Calu3 (cell line): ENCODE measurements around the gene SLC10A6. TPM values are rescaled to one million over a fixed set of nuclear protein-coding genes. Genes with fewer than 3 reads are reported as not detected.
A peak's percentile ranks its signal among the peaks of the same experiment; 100 is the strongest.

ENCODE experiments used
- Bru-seq: library from RNA; stranded (reverse); fragments of 400-500 nt; gene quantifications from one replicate; lab custom pipeline; 2021; lab: Mats Ljungman, UMichigan
- BruChase-seq, 2 experiments: library from RNA; stranded (reverse); fragments of 400-500 nt; gene quantifications; one replicate each; lab custom pipeline; 2021; lab: Mats Ljungman, UMichigan
- BruUV-seq: library from RNA; stranded (reverse); fragments of 400-500 nt; replicated peaks from 2 replicates; lab custom pipeline; 2021; lab: Mats Ljungman, UMichigan
- CTCF ChIA-PET: fragments of 300-600 bp; sonication (Branson Sonifier 250); formaldehyde crosslinking; loops from one replicate; lab custom pipeline; 2022; ENCODE audit warnings: antibody characterized with exemption; lab: Charles Lee
- DNase-seq: peaks from one replicate; pipeline ENCODE4 v3.0.0; 2022
- H3K27ac Mint-ChIP-seq: one replicate; pipeline ENCODE4 v1.8.0; 2022; ENCODE audit warnings: mixed read lengths; ENCODE audit not compliant: unreplicated experiment
- H3K27me3 Mint-ChIP-seq: one replicate; pipeline ENCODE4 v1.8.0; 2022; ENCODE audit warnings: mixed read lengths; ENCODE audit not compliant: unreplicated experiment
- H3K36me3 Mint-ChIP-seq: one replicate; pipeline ENCODE4 v1.8.0; 2022; ENCODE audit warnings: mild to moderate bottlenecking, moderate library complexity, mixed read lengths; ENCODE audit not compliant: insufficient read depth, unreplicated experiment
- H3K4me1 Mint-ChIP-seq: one replicate; pipeline ENCODE4 v1.8.0; 2022; ENCODE audit warnings: mild to moderate bottlenecking, low read depth, mixed read lengths; ENCODE audit not compliant: unreplicated experiment
- H3K4me3 Mint-ChIP-seq: one replicate; pipeline ENCODE4 v1.8.0; 2022; ENCODE audit warnings: mild to moderate bottlenecking, low read depth, moderate library complexity, mixed read lengths; ENCODE audit not compliant: unreplicated experiment
- H3K9me3 Mint-ChIP-seq: one replicate; pipeline ENCODE4 v1.8.0; 2022; ENCODE audit warnings: low read depth, mixed read lengths; ENCODE audit not compliant: unreplicated experiment
- CTCF ChIP-seq: fragments of 200-600 bp; IDR thresholded peaks from one replicate; pipeline ENCODE4 v1.8.0; 2022; ENCODE audit warnings: antibody characterized with exemption; ENCODE audit not compliant: unreplicated experiment
- intact Hi-C: fragments of 100-400 bp; cut with micrococcal nuclease; formaldehyde crosslinking; loops from one replicate; pipeline ENCODE4 v1.10.0; 2022; ENCODE audit not compliant: unreplicated experiment
- long read RNA-seq: library from polyadenylated mRNA; stranded (forward); transcript quantifications from one replicate; pipeline ENCODE4 v2.0.0, GENCODE V29; 2022
- total RNA-seq: library from RNA; stranded (reverse); gene quantifications from 2 replicates; pipeline ENCODE4 v1.2.3, GENCODE V29; 2022

Gene SLC10A6
- not detected in 2 replicates for total RNA-seq
- percentile 15 among the genes with signal in this experiment for Bru-seq, nascent RNA
- percentile 15 among the genes with signal in this experiment for BruChase-seq, experiment 1, labeled RNA remaining after a 6-hour chase
- BruChase-seq, experiment 2, labeled RNA remaining after a 2-hour chase, result percentile 12 among the genes with signal in this experiment
- long read RNA-seq, result 0 reads

- BruUV-seq, result no TSS peak
Observed at GRCh38 chr4:86848732-86849619, at the start of gene SLC10A6. TSS of gene SLC10A6 (minus strand) at chr4:86849384. CDS start at chr4:86849115, 269 bp downstream.

GRCh38 chr4:86898562-86898961 lies 49.4 kb upstream of the SLC10A6 start:
- no peak for TF ChIP-seq CTCF
- H3K9me3 Mint-ChIP-seq, result peaks cover 2% of the 10 kb centered on the region
- H3K4me3 Mint-ChIP-seq, result no peak overlapping the region
- H3K36me3 Mint-ChIP-seq, result no peaks in the 10 kb centered on the region
- H3K27ac Mint-ChIP-seq, result no peak overlapping the region
- DNase-seq, result no peak
- CTCF ChIA-PET, result no interaction called here
- no peaks in the 10 kb centered on the region for H3K27me3 Mint-ChIP-seq
- intact Hi-C loops, result loop anchor here (5.0 to 10.0 kb wide), 4 partner anchors 64 to 339 kb away; no protein-coding TSS in a partner anchor
- no peaks in the 10 kb centered on the region for H3K4me1 Mint-ChIP-seq
- BruUV-seq, result no TSS peak

More at GRCh38 chr4:86848732-86849619, at the start of gene SLC10A6:
- Mint-ChIP-seq H3K36me3 (no peaks in the 10 kb centered on the region), H3K27me3 (no peaks in the 10 kb centered on the region), H3K4me3 (no peak within 1 kb of the TSS), H3K27ac (no peak within 1 kb of the TSS), H3K9me3 (no peaks in the 10 kb centered on the region), H3K4me1 (peaks cover 9% of the 10 kb centered on the region)
- no peak for DNase-seq
- CTCF ChIA-PET, result interaction anchor here (0.6 kb wide), 1 partner anchor 172 kb away, joined by 5 read pairs; no protein-coding TSS in a partner anchor
- TF ChIP-seq CTCF, result no peak
- intact Hi-C loops, result no loop called here

- Mint-ChIP-seq H3K36me3 (peaks cover 11% of the 10 kb centered on the region), H3K27ac (no peak overlapping the region), H3K4me1 (no peaks in the 10 kb centered on the region), H3K4me3 (no peak overlapping the region), H3K27me3 (no peaks in the 10 kb centered on the region), H3K9me3 (peaks cover under 1% of the 10 kb centered on the region)
- CTCF ChIA-PET, result no interaction called here
- TF ChIP-seq CTCF, result no peak
- BruUV-seq, result no TSS peak
- intact Hi-C loops, result loop anchor here (5.0 to 10.0 kb wide), 4 partner anchors 62 to 341 kb away; no protein-coding TSS in a partner anchor
- DNase-seq, result no peak
Observed at GRCh38 chr4:86896596-86896995, 47.4 kb upstream of the SLC10A6 start.

- Mint-ChIP-seq H3K27me3 (no peaks in the 10 kb centered on the region), H3K4me1 (no peaks in the 10 kb centered on the region), H3K36me3 (peaks cover 15% of the 10 kb centered on the region), H3K4me3 (no peak overlapping the region), H3K9me3 (no peaks in the 10 kb centered on the region), H3K27ac (no peak overlapping the region)
- TF ChIP-seq CTCF, result no peak
- intact Hi-C loops, result loop anchor here (1.0 to 10.0 kb wide), 6 partner anchors 61 to 398 kb away; no protein-coding TSS in a partner anchor
- CTCF ChIA-PET, result no interaction called here
- peak; percentile 37 for DNase-seq
- no TSS peak for BruUV-seq
Observed at GRCh38 chr4:86895692-86896488, 46.7 kb upstream of the SLC10A6 start.
